GM18499 (cell line): Measurements from ENCODE around the gene REG4.

Experiments used
- ATAC-seq: cut with Tn5 transposase; IDR thresholded peaks from one replicate; pipeline ENCODE4 v1.9.1; 2021; ENCODE audit warnings: moderate number of reproducible peaks; ENCODE audit not compliant: insufficient read depth, unreplicated experiment

REG4 gene

GRCh38 chr1:119745034-119745433 is 66.2 kb downstream of the REG4 start:
- no peak for ATAC-seq

GRCh38 chr1:119744598-119744942 is 66.7 kb downstream of the REG4 start:
- no peak for ATAC-seq
